Esophagus squamous epithelium (tissue), 4 donors: ENCODE measurements around the gene SPTY2D1.

Experiments used
- CTCF ChIP-seq, 6 experiments: fragments of 450-650 bp in 4 of 6; fragments of 200-600 bp in 2 of 6; sonication (generic) in 2 of 6; IDR thresholded peaks; one replicate each; pipeline ENCODE4 v1.5.1; 2016 to 2019; ENCODE audit warnings: antibody characterized with exemption in 6 of 6, mild to moderate bottlenecking in 4 of 6, moderate library complexity in 4 of 6
- POLR2A ChIP-seq, 4 donors: fragments of 450-650 bp; IDR thresholded peaks; one replicate each; pipeline ENCODE4 v1.6.1; 2017; ENCODE audit warnings: antibody characterized with exemption in 4 of 4, mild to moderate bottlenecking in 4 of 4, moderate library complexity in 3 of 4

DNA sequence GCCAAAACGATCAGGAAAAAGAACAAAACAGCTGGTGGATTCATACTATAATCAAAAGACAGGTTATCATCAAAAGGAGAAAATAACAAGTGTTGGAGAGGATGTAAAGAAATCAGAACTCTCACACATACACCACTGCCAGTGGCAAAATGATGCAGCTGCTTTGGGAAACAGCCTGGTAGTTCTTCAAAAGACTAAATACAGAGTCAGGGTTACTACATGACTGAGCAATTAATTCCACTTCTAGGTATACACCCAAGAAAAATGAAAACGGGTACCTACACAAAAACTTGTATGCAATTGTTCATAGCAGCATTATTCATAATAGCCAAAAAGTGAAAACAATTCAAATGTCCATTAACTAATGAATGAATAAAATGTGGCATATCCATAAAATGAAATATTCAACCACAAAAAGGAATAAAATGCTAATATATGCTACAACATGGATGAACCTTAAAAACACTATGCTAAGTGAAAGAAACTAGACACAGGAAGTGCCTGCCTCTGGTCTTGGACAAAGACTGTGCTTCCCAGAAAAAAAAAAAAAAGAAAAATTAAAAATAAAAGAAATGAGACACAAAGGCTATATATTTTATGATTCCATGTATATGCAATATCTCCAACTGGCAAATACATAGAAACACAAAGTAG lies 53.9 kb downstream of the SPTY2D1 start:
- TF ChIP-seq CTCF (IDR thresholded peaks at IDR 0.05) (no peak), POLR2A (IDR thresholded peaks at IDR 0.05) (no peak)
